ENCODE results near the gene BIRC2. TPM values are rescaled to one million over a fixed set of nuclear protein-coding genes. Genes with fewer than 3 reads are reported as not detected.

Gene BIRC2
- total and polyA plus RNA-seq, 2 experiments from 2014 or later: 15.3 to 25.2 TPM

DNA sequence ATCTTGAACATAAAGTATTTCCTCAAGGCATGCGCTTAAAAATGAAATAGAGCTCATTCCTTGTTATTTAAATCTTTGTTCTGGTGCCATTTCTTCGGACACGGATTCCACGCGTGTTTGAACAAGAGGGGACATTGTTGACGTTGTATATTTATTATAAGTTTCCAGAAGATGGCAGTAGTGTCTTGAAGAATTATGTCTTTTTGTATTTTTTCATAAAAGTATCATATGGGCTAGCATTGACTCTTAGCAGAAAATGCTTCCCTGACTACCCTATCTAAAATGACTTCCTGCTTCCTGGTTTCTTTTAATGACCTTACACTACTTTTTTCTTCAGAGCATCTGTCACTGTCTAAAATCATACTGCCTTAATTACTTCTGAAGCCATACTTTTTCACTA, 20.4 kb downstream of the BIRC2 start (continued):
- TF ChIP-seq, protein P1, sequence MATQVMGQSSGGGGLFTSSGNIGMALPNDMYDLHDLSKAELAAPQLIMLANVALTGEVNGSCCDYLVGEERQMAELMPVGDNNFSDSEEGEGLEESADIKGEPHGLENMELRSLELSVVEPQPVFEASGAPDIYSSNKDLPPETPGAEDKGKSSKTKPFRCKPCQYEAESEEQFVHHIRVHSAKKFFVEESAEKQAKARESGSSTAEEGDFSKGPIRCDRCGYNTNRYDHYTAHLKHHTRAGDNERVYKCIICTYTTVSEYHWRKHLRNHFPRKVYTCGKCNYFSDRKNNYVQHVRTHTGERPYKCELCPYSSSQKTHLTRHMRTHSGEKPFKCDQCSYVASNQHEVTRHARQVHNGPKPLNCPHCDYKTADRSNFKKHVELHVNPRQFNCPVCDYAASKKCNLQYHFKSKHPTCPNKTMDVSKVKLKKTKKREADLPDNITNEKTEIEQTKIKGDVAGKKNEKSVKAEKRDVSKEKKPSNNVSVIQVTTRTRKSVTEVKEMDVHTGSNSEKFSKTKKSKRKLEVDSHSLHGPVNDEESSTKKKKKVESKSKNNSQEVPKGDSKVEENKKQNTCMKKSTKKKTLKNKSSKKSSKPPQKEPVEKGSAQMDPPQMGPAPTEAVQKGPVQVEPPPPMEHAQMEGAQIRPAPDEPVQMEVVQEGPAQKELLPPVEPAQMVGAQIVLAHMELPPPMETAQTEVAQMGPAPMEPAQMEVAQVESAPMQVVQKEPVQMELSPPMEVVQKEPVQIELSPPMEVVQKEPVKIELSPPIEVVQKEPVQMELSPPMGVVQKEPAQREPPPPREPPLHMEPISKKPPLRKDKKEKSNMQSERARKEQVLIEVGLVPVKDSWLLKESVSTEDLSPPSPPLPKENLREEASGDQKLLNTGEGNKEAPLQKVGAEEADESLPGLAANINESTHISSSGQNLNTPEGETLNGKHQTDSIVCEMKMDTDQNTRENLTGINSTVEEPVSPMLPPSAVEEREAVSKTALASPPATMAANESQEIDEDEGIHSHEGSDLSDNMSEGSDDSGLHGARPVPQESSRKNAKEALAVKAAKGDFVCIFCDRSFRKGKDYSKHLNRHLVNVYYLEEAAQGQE (IDR thresholded peaks at IDR 0.05; ENCODE audit: unreplicated experiment): no peak
- TF ChIP-seq POLR2AphosphoS5 (IDR thresholded peaks at IDR 0.05; ENCODE audit: low read depth) (no peak), STAT1 (IDR thresholded peaks at IDR 0.05; ENCODE audit: unreplicated experiment) (no peak), ZNF114 (CRISPR knock-in tag; IDR thresholded peaks at IDR 0.05) (no peak), EZH2 (IDR thresholded peaks at IDR 0.05; ENCODE audit: low read depth, unreplicated experiment) (no peak), ZNF331 (CRISPR knock-in tag; IDR thresholded peaks at IDR 0.05; ENCODE audit: low read depth) (no peak), EZH2phosphoT487 (IDR thresholded peaks at IDR 0.05; ENCODE audit: unreplicated experiment) (no peak), JUNB (IDR thresholded peaks at IDR 0.05; ENCODE audit: unreplicated experiment) (no peak)
- TF ChIP-seq, protein P2, sequence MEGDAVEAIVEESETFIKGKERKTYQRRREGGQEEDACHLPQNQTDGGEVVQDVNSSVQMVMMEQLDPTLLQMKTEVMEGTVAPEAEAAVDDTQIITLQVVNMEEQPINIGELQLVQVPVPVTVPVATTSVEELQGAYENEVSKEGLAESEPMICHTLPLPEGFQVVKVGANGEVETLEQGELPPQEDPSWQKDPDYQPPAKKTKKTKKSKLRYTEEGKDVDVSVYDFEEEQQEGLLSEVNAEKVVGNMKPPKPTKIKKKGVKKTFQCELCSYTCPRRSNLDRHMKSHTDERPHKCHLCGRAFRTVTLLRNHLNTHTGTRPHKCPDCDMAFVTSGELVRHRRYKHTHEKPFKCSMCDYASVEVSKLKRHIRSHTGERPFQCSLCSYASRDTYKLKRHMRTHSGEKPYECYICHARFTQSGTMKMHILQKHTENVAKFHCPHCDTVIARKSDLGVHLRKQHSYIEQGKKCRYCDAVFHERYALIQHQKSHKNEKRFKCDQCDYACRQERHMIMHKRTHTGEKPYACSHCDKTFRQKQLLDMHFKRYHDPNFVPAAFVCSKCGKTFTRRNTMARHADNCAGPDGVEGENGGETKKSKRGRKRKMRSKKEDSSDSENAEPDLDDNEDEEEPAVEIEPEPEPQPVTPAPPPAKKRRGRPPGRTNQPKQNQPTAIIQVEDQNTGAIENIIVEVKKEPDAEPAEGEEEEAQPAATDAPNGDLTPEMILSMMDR (conservative IDR thresholded peaks at IDR 0.05; ENCODE audit: low read depth in 2 of 2): no peak

DNA sequence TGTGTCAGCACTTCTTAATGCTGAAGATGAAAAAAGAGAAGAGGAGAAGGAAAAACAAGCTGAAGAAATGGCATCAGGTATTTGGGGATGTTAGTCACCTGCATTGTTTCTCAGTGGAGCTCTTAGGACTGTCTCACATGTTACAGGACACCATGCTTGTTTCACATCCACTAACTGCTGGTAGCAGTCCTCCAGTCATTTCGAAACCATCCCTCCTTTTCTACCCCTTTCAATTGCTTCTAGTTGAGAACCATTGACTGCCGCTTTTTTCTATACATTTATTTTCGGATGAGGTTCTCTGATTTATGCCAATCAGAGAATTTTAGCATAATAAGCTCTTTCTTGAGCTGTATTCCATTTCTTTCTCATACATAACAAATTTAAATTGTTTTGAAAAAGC, 21.5 kb downstream of the BIRC2 start:
- Histone ChIP-seq H3K36me3 (ENCODE audit: insufficient read depth) (peaks cover 9% of the 10 kb centered on the region), H2AFZ (no peak overlapping the region), H4K20me1 (replicated peaks; ENCODE audit: insufficient read depth) (no peaks in the 10 kb centered on the region), H3K9me2 (ENCODE audit: insufficient read depth) (no peaks in the 10 kb centered on the region), H3F3A (replicated peaks; ENCODE audit: low read depth) (no peaks in the 10 kb centered on the region), H3K79me2 (replicated peaks; ENCODE audit: insufficient read depth) (no peaks in the 10 kb centered on the region; the same call in 1 of the 2 replicates), H3K4me1 (ENCODE audit: insufficient read depth) (no peaks in the 10 kb centered on the region), H3K4me2 (no peak overlapping the region), H3K27ac (ENCODE audit: low read depth) (no peak overlapping the region), H3K27me3 (ENCODE audit: insufficient read depth) (no peaks in the 10 kb centered on the region), H3K4me3 (no peak overlapping the region)
- H3K27me3 Mint-ChIP-seq (ENCODE audit: insufficient read depth, low read depth, poor library complexity): peaks cover 2% of the 10 kb centered on the region
- H3K9me3 Mint-ChIP-seq: peaks cover 6% of the 10 kb centered on the region; the same call in 1 of the 3 replicates
- no peak overlapping the region for H3K4me3 Mint-ChIP-seq
- DNase-seq (ENCODE audit: low spot score) (no peak), ATAC-seq (no peak)
- no peaks in the 10 kb centered on the region for H3K4me1 Mint-ChIP-seq
- H3K36me3 Mint-ChIP-seq (ENCODE audit: low read depth): peaks cover 39% of the 10 kb centered on the region
- H3K27ac Mint-ChIP-seq: no peak overlapping the region
- TF ChIP-seq STAT1 (IDR thresholded peaks at IDR 0.05; ENCODE audit: unreplicated experiment): no peak
- no peak for TF ChIP-seq JUNB (IDR thresholded peaks at IDR 0.05; ENCODE audit: unreplicated experiment)
- TF ChIP-seq, protein P2 (conservative IDR thresholded peaks at IDR 0.05; ENCODE audit: low read depth in 2 of 2): no peak
- TF ChIP-seq CREB1 (CRISPR knock-in tag; IDR thresholded peaks at IDR 0.05; ENCODE audit: low read depth): no peak
- no peak for TF ChIP-seq POLR2AphosphoS5 (IDR thresholded peaks at IDR 0.05; ENCODE audit: low read depth)
- TF ChIP-seq ZNF114 (CRISPR knock-in tag; IDR thresholded peaks at IDR 0.05): no peak
- TF ChIP-seq, protein P3, sequence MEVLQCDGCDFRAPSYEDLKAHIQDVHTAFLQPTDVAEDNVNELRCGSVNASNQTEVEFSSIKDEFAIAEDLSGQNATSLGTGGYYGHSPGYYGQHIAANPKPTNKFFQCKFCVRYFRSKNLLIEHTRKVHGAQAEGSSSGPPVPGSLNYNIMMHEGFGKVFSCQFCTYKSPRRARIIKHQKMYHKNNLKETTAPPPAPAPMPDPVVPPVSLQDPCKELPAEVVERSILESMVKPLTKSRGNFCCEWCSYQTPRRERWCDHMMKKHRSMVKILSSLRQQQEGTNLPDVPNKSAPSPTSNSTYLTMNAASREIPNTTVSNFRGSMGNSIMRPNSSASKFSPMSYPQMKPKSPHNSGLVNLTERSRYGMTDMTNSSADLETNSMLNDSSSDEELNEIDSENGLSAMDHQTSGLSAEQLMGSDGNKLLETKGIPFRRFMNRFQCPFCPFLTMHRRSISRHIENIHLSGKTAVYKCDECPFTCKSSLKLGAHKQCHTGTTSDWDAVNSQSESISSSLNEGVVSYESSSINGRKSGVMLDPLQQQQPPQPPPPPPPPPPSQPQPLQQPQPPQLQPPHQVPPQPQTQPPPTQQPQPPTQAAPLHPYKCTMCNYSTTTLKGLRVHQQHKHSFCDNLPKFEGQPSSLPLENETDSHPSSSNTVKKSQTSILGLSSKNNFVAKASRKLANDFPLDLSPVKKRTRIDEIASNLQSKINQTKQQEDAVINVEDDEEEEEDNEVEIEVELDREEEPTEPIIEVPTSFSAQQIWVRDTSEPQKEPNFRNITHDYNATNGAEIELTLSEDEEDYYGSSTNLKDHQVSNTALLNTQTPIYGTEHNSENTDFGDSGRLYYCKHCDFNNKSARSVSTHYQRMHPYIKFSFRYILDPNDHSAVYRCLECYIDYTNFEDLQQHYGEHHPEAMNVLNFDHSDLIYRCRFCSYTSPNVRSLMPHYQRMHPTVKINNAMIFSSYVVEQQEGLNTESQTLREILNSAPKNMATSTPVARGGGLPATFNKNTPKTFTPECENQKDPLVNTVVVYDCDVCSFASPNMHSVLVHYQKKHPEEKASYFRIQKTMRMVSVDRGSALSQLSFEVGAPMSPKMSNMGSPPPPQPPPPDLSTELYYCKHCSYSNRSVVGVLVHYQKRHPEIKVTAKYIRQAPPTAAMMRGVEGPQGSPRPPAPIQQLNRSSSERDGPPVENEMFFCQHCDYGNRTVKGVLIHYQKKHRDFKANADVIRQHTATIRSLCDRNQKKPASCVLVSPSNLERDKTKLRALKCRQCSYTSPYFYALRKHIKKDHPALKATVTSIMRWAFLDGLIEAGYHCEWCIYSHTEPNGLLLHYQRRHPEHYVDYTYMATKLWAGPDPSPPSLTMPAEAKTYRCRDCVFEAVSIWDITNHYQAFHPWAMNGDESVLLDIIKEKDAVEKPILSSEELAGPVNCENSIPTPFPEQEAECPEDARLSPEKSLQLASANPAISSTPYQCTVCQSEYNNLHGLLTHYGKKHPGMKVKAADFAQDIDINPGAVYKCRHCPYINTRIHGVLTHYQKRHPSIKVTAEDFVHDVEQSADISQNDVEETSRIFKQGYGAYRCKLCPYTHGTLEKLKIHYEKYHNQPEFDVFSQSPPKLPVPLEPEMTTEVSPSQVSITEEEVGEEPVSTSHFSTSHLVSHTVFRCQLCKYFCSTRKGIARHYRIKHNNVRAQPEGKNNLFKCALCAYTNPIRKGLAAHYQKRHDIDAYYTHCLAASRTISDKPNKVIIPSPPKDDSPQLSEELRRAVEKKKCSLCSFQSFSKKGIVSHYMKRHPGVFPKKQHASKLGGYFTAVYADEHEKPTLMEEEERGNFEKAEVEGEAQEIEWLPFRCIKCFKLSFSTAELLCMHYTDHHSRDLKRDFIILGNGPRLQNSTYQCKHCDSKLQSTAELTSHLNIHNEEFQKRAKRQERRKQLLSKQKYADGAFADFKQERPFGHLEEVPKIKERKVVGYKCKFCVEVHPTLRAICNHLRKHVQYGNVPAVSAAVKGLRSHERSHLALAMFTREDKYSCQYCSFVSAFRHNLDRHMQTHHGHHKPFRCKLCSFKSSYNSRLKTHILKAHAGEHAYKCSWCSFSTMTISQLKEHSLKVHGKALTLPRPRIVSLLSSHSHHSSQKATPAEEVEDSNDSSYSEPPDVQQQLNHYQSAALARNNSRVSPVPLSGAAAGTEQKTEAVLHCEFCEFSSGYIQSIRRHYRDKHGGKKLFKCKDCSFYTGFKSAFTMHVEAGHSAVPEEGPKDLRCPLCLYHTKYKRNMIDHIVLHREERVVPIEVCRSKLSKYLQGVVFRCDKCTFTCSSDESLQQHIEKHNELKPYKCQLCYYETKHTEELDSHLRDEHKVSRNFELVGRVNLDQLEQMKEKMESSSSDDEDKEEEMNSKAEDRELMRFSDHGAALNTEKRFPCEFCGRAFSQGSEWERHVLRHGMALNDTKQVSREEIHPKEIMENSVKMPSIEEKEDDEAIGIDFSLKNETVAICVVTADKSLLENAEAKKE (CRISPR knock-in tag; IDR thresholded peaks at IDR 0.05): no peak
- TF ChIP-seq EZH2phosphoT487 (IDR thresholded peaks at IDR 0.05; ENCODE audit: unreplicated experiment): no peak

Data from GM23338 (cell line).